Upper lobe of left lung (tissue), 4 donors: ENCODE results near the gene ARF3.

Experiments used
- POLR2A ChIP-seq, 4 donors: fragments of 450-650 bp; IDR thresholded peaks; one replicate each; pipeline ENCODE4 v1.5.1; 2016 to 2017; ENCODE audit warnings: antibody characterized with exemption in 4 of 4, mild to moderate bottlenecking in 2 of 4
- POLR2AphosphoS5 ChIP-seq, 2 donors: sonication (generic); formaldehyde crosslinking; IDR thresholded peaks; one replicate each; pipeline ENCODE4 v1.5.1; 2017; ENCODE audit warnings: antibody characterized with exemption in 2 of 2
- TF ChIP-seq, protein P1 (sequence below), 6 experiments: fragments of 450-650 bp in 4 of 6; fragments of 200-600 bp in 2 of 6; sonication (generic) in 2 of 6; IDR thresholded peaks; one replicate each; pipeline ENCODE4 v1.5.1; 2016 to 2019; ENCODE audit warnings: antibody characterized with exemption in 6 of 6

DNA sequence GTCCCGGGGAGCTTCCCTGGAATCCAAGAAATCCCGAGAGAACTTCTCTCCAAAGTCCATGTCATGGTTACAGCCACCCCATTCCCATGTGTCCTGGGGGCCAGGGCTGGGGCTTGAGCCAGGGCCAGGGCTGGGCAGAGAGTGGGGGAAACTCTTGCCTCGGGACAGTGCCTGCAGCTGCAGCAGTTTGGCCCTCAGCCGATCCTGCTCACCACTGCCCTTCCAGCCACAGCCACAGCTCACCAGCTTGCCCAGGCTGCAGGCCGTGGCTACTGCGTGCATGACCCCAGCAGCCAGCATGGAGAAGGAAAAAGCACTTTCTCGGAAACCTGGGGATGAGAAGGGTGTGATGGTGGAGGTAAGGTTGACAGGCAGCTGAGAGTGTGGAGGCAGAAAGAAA, 10.7 kb upstream of the ARF3 start:
- TF ChIP-seq, protein P1, sequence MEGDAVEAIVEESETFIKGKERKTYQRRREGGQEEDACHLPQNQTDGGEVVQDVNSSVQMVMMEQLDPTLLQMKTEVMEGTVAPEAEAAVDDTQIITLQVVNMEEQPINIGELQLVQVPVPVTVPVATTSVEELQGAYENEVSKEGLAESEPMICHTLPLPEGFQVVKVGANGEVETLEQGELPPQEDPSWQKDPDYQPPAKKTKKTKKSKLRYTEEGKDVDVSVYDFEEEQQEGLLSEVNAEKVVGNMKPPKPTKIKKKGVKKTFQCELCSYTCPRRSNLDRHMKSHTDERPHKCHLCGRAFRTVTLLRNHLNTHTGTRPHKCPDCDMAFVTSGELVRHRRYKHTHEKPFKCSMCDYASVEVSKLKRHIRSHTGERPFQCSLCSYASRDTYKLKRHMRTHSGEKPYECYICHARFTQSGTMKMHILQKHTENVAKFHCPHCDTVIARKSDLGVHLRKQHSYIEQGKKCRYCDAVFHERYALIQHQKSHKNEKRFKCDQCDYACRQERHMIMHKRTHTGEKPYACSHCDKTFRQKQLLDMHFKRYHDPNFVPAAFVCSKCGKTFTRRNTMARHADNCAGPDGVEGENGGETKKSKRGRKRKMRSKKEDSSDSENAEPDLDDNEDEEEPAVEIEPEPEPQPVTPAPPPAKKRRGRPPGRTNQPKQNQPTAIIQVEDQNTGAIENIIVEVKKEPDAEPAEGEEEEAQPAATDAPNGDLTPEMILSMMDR (IDR thresholded peaks at IDR 0.05) = no peak
- TF ChIP-seq POLR2A (IDR thresholded peaks at IDR 0.05) = no peak
- TF ChIP-seq POLR2AphosphoS5 (IDR thresholded peaks at IDR 0.05) = no peak
